Stromal cell of bone marrow (primary cell): ENCODE data around the gene LONP2.
"Not testable (repeated sequence)": the region's sequence is repeated elsewhere in the genome, so short reads cannot be mapped to it uniquely, and the experiment has no call there.

Source experiments
- DNase-seq: peaks from one replicate; pipeline ENCODE4 v3.0.0-alpha.2; 2012; ENCODE audit warnings: low read depth

LONP2 gene

GRCh38 chr16:48291303-48291702, 47.2 kb downstream of the LONP2 start:
- no peak for DNase-seq

GRCh38 chr16:48291754-48292153, 47.7 kb downstream of the LONP2 start:
- DNase-seq, result no peak

GRCh38 chr16:48292452-48292851, 48.4 kb downstream of the LONP2 start:
- DNase-seq, result no peak

GRCh38 chr16:48294724-48295123, 50.6 kb downstream of the LONP2 start:
- no peak for DNase-seq

GRCh38 chr16:48295488-48296281, 51.6 kb downstream of the LONP2 start:
- DNase-seq, result no peak

- no peak for DNase-seq
Measured at GRCh38 chr16:48299471-48299870, 55.4 kb downstream of the LONP2 start.

- DNase-seq, result peak; percentile 71
Measured at GRCh38 chr16:48300391-48300856, 56.3 kb downstream of the LONP2 start.

GRCh38 chr16:48308535-48308934, 64.4 kb downstream of the LONP2 start:
- DNase-seq, result no peak

- no peak for DNase-seq
Measured at GRCh38 chr16:48310908-48311641, 67.0 kb downstream of the LONP2 start.

GRCh38 chr16:48313905-48314304, 69.8 kb downstream of the LONP2 start:
- DNase-seq, result not testable (repeated sequence)

GRCh38 chr16:48317026-48317425, 72.9 kb downstream of the LONP2 start:
- no peak for DNase-seq

- peak; percentile 49 for DNase-seq
Measured at GRCh38 chr16:48317614-48318315, 73.7 kb downstream of the LONP2 start.

GRCh38 chr16:48318630-48319029, 74.5 kb downstream of the LONP2 start:
- peak; percentile 28 for DNase-seq

GRCh38 chr16:48321317-48322036, 77.4 kb downstream of the LONP2 start:
- DNase-seq, result no peak

- no peak for DNase-seq
Measured at GRCh38 chr16:48323783-48324775, 80.0 kb downstream of the LONP2 start.

GRCh38 chr16:48326915-48327314, 82.8 kb downstream of the LONP2 start:
- no peak for DNase-seq

- no peak for DNase-seq
Measured at GRCh38 chr16:48329138-48329537, 85.0 kb downstream of the LONP2 start.

- peak; percentile 36 for DNase-seq
Measured at GRCh38 chr16:48330189-48330840, 86.2 kb downstream of the LONP2 start.

- DNase-seq, result peak; percentile 28
Measured at GRCh38 chr16:48330841-48331192, 86.7 kb downstream of the LONP2 start.

GRCh38 chr16:48332978-48333377, 88.9 kb downstream of the LONP2 start:
- no peak for DNase-seq
